Trophoblast cell (in vitro differentiated cells and primary cell): ENCODE results near the gene MAML1.

Experiments
- DNase-seq, 2 donors: peaks; one replicate each; pipeline ENCODE4 v3.0.0-alpha.2; 2016
- H2AFZ ChIP-seq: 2 replicates; pipeline ENCODE4 v1.6.1; 2013; ENCODE audit warnings: low read length, moderate library complexity, mild to moderate bottlenecking; ENCODE audit not compliant: insufficient read depth, poor library complexity
- H2AK5ac ChIP-seq: 2 replicates; pipeline ENCODE4 v1.6.1; 2013; ENCODE audit warnings: mild to moderate bottlenecking, low read length
- H2BK120ac ChIP-seq: 2 replicates; pipeline ENCODE4 v1.6.1; 2013; ENCODE audit warnings: low read length, mild to moderate bottlenecking, moderate library complexity; ENCODE audit not compliant: insufficient read depth, poor library complexity
- H2BK12ac ChIP-seq: 2 replicates; pipeline ENCODE4 v1.6.1; 2013; ENCODE audit warnings: mild to moderate bottlenecking, low read length, moderate library complexity
- H2BK5ac ChIP-seq: 2 replicates; pipeline ENCODE4 v1.6.1; 2013; ENCODE audit warnings: low read length, low read depth, moderate library complexity, mild to moderate bottlenecking; ENCODE audit not compliant: poor library complexity
- H3K14ac ChIP-seq: 2 replicates; pipeline ENCODE4 v1.6.1; 2013; ENCODE audit warnings: mild to moderate bottlenecking, low read length
- H3K18ac ChIP-seq: 2 replicates; pipeline ENCODE4 v1.6.1; 2013; ENCODE audit warnings: mild to moderate bottlenecking, low read length
- H3K23ac ChIP-seq: 2 replicates; pipeline ENCODE4 v1.6.1; 2013; ENCODE audit warnings: low read length
- H3K27ac ChIP-seq: 2 replicates; pipeline ENCODE4 v1.5.1; 2013; ENCODE audit warnings: low read depth, mild to moderate bottlenecking, inconsistent platforms, low read length, moderate library complexity
- H3K27me3 ChIP-seq: 2 replicates; pipeline ENCODE4 v1.6.1; 2013; ENCODE audit warnings: inconsistent platforms, mild to moderate bottlenecking, low read length, moderate library complexity; ENCODE audit not compliant: insufficient read depth
- H3K36me3 ChIP-seq, 2 experiments: 1 replicate in 1 of 2; 2 replicates in 1 of 2; pipeline ENCODE4 v1.6.1; 2013; ENCODE audit warnings: low read length in 2 of 2, mild to moderate bottlenecking in 2 of 2, moderate library complexity in 1 of 2; ENCODE audit not compliant: insufficient read depth in 2 of 2, control insufficient read depth in 1 of 2
- H3K4ac ChIP-seq: 2 replicates; pipeline ENCODE4 v1.6.1; 2013; ENCODE audit warnings: low read depth, mild to moderate bottlenecking, low read length, moderate library complexity
- H3K4me1 ChIP-seq, 2 experiments: 1 replicate in 1 of 2; 2 replicates in 1 of 2; pipeline ENCODE4 v1.6.1; 2013; ENCODE audit warnings: low read length in 2 of 2, mild to moderate bottlenecking in 2 of 2, moderate library complexity in 1 of 2; ENCODE audit not compliant: insufficient read depth in 2 of 2, control insufficient read depth in 1 of 2
- H3K4me2 ChIP-seq: 2 replicates; pipeline ENCODE4 v1.6.1; 2013; ENCODE audit warnings: inconsistent platforms, mild to moderate bottlenecking, low read length, moderate library complexity
- H3K4me3 ChIP-seq: 2 replicates; pipeline ENCODE4 v1.5.1; 2013; ENCODE audit warnings: mild to moderate bottlenecking, low read depth, low read length, inconsistent platforms
- H3K79me1 ChIP-seq: one replicate; pipeline ENCODE4 v1.6.1; 2013; ENCODE audit warnings: low read length
- H3K79me2 ChIP-seq: 2 replicates; pipeline ENCODE4 v1.6.1; 2013; ENCODE audit warnings: low read length, mild to moderate bottlenecking; ENCODE audit not compliant: control insufficient read depth, insufficient read depth, poor library complexity
- H3K9ac ChIP-seq: 2 replicates; pipeline ENCODE4 v1.6.1; 2013; ENCODE audit warnings: mild to moderate bottlenecking, low read length
- H3K9me3 ChIP-seq: 2 replicates; pipeline ENCODE4 v1.6.1; 2013; ENCODE audit warnings: low read depth, mild to moderate bottlenecking, control low read depth, inconsistent platforms, low read length; ENCODE audit not compliant: insufficient read depth
- H4K12ac ChIP-seq: 2 replicates; pipeline ENCODE4 v1.6.1; 2013; ENCODE audit warnings: low read depth, mild to moderate bottlenecking, low read length, moderate library complexity
- H4K8ac ChIP-seq: 2 replicates; pipeline ENCODE4 v1.6.1; 2013; ENCODE audit warnings: low read depth, mild to moderate bottlenecking, low read length, moderate library complexity
- H4K91ac ChIP-seq: one replicate; pipeline ENCODE4 v1.6.1; 2013; ENCODE audit warnings: low read depth, mild to moderate bottlenecking, low read length, moderate library complexity
- WGBS: extraction: QIAGEN DNeasy Blood & Tissue Kit; methylation state at CpG from one replicate; pipeline ENCODE4 v1.1.7; 2013; ENCODE audit warnings: missing lambda C conversion rate; ENCODE audit not compliant: insufficient read length, insufficient coverage; ENCODE audit errors: extremely low coverage; 5-methylcytosine and 5-hydroxymethylcytosine counted together

The MAML1 gene

GRCh38 chr5:179777909-179778308 is 45.3 kb downstream of the MAML1 start:
- H3K4ac ChIP-seq: no peak overlapping the region
- no peak overlapping the region for H3K18ac ChIP-seq
- H3K14ac ChIP-seq: no peak overlapping the region
- no peak overlapping the region for H2AK5ac ChIP-seq
- peak; percentile 33 to 69 for DNase-seq
- H3K9ac ChIP-seq: no peak overlapping the region
- no peak overlapping the region for H2BK12ac ChIP-seq
- no peaks in the 10 kb centered on the region for H3K9me3 ChIP-seq
- peak overlapping the region; percentile 42 for H2BK5ac ChIP-seq
- H3K79me1 ChIP-seq: no peaks in the 10 kb centered on the region
- H4K12ac ChIP-seq: no peak overlapping the region
- H4K91ac ChIP-seq: no peak overlapping the region
- H3K4me3 ChIP-seq: no peak overlapping the region
- no peak overlapping the region for H3K4me2 ChIP-seq
- no peak overlapping the region for H4K8ac ChIP-seq
- peak overlapping the region; percentile 66 for H3K27ac ChIP-seq
- H2BK120ac ChIP-seq: no peak overlapping the region
- no peak overlapping the region for H3K23ac ChIP-seq
- H3K27me3 ChIP-seq: no peaks in the 10 kb centered on the region
- H3K4me1 ChIP-seq: peaks cover 11 to 20% of the 10 kb centered on the region in 2 experiments
- peaks cover 35 to 49% of the 10 kb centered on the region in 2 experiments for H3K36me3 ChIP-seq
- no peaks in the 10 kb centered on the region for H3K79me2 ChIP-seq
- no peak overlapping the region for H2AFZ ChIP-seq
- no CpG with 5 or more reads among the region's 9 CpGs for WGBS

- Histone ChIP-seq H3K9me3 (no peaks in the 10 kb centered on the region), H3K4me2 (no peak overlapping the region), H4K8ac (no peak overlapping the region), H3K14ac (no peak overlapping the region), H3K18ac (peak overlapping the region; percentile 29), H3K27ac (no peak overlapping the region), H2BK120ac (no peak overlapping the region), H2BK5ac (no peak overlapping the region), H3K36me3 (peaks cover 28 to 42% of the 10 kb centered on the region in 2 experiments), H3K4me3 (no peak overlapping the region), H3K9ac (no peak overlapping the region), H3K79me1 (no peaks in the 10 kb centered on the region), H2AFZ (no peak overlapping the region), H3K79me2 (no peaks in the 10 kb centered on the region), H2BK12ac (no peak overlapping the region), H3K27me3 (no peaks in the 10 kb centered on the region), H3K4me1 (peaks cover 11 to 20% of the 10 kb centered on the region in 2 experiments), H3K4ac (no peak overlapping the region), H3K23ac (no peak overlapping the region), H4K91ac (no peak overlapping the region), H2AK5ac (no peak overlapping the region), H4K12ac (no peak overlapping the region)
- no CpG with 5 or more reads among the region's 5 CpGs for WGBS
- no peak for DNase-seq
These were observed 46.0 kb downstream of the MAML1 start for GRCh38 chr5:179778591-179778990.

GRCh38 chr5:179779826-179780225 is 47.2 kb downstream of the MAML1 start:
- no peaks in the 10 kb centered on the region for H3K79me2 ChIP-seq

GRCh38 chr5:179780362-179780761 is 47.7 kb downstream of the MAML1 start:
- H2AK5ac ChIP-seq: no peak overlapping the region
- H3K27me3 ChIP-seq: no peaks in the 10 kb centered on the region
- no peak overlapping the region for H2BK120ac ChIP-seq
- H4K8ac ChIP-seq: no peak overlapping the region
- H3K27ac ChIP-seq: no peak overlapping the region
- no peak overlapping the region for H3K4me2 ChIP-seq
- H4K91ac ChIP-seq: no peak overlapping the region
- no peak overlapping the region for H2AFZ ChIP-seq
- no peak overlapping the region for H3K18ac ChIP-seq
- no peak overlapping the region for H3K23ac ChIP-seq
- no peaks in the 10 kb centered on the region for H3K9me3 ChIP-seq
- no peak overlapping the region for H2BK5ac ChIP-seq
- no peak overlapping the region for H3K4me3 ChIP-seq
- peaks cover 14 to 27% of the 10 kb centered on the region in 2 experiments for H3K36me3 ChIP-seq
- H3K4me1 ChIP-seq: peaks cover 11 to 20% of the 10 kb centered on the region in 2 experiments
- H2BK12ac ChIP-seq: no peak overlapping the region
- no peak for DNase-seq
- no peak overlapping the region for H3K9ac ChIP-seq
- no peak overlapping the region for H3K14ac ChIP-seq
- WGBS: no CpG with 5 or more reads among the region's 7 CpGs
- H3K79me1 ChIP-seq: no peaks in the 10 kb centered on the region
- no peak overlapping the region for H3K4ac ChIP-seq
- H3K79me2 ChIP-seq: no peaks in the 10 kb centered on the region
- no peak overlapping the region for H4K12ac ChIP-seq

More at GRCh38 chr5:179779826-179780225, 47.2 kb downstream of the MAML1 start:
- no peaks in the 10 kb centered on the region for H3K27me3 ChIP-seq
- H3K14ac ChIP-seq: no peak overlapping the region
- no peak overlapping the region for H2BK12ac ChIP-seq
- peaks cover 11 to 20% of the 10 kb centered on the region in 2 experiments for H3K4me1 ChIP-seq
- no peak overlapping the region for H3K27ac ChIP-seq
- H2BK5ac ChIP-seq: no peak overlapping the region
- no peak overlapping the region for H2AK5ac ChIP-seq
- H3K4me3 ChIP-seq: no peak overlapping the region
- peaks cover 17 to 30% of the 10 kb centered on the region in 2 experiments for H3K36me3 ChIP-seq
- H3K4ac ChIP-seq: no peak overlapping the region
- no peak overlapping the region for H4K8ac ChIP-seq
- no peak overlapping the region for H4K12ac ChIP-seq
- H3K23ac ChIP-seq: no peak overlapping the region
- no CpG with 5 or more reads among the region's 4 CpGs for WGBS
- H3K9me3 ChIP-seq: no peaks in the 10 kb centered on the region
- H2BK120ac ChIP-seq: no peak overlapping the region
- H3K9ac ChIP-seq: no peak overlapping the region
- H3K18ac ChIP-seq: no peak overlapping the region
- no peak for DNase-seq
- H3K79me1 ChIP-seq: no peaks in the 10 kb centered on the region
- no peak overlapping the region for H4K91ac ChIP-seq
- no peak overlapping the region for H3K4me2 ChIP-seq
- H2AFZ ChIP-seq: no peak overlapping the region
